ENCODE data around the gene SYT1.

SYT1 gene

GRCh38 chr12:79378496-79378895, 513.9 kb downstream of the SYT1 start:
- H3K36me3 ChIP-seq (ENCODE audit: control insufficient read depth in 2 of 2, insufficient read depth in 2 of 2, low read length in 2 of 2) = no peaks in the 10 kb centered on the region
- H3K9ac ChIP-seq (ENCODE audit: low read length in 2 of 2) = no peak overlapping the region
- H3K27ac ChIP-seq (ENCODE audit: low read length) = no peak overlapping the region

GRCh38 chr12:79380402-79380801, 515.8 kb downstream of the SYT1 start:
- no peaks in the 10 kb centered on the region for H3K4me1 ChIP-seq (ENCODE audit: control insufficient read depth, insufficient read depth, low read length)
- no peaks in the 10 kb centered on the region for H3K9me3 ChIP-seq (ENCODE audit: control insufficient read depth in 2 of 2, low read length in 2 of 2)
- H3K36me3 ChIP-seq (ENCODE audit: control insufficient read depth in 2 of 2, insufficient read depth in 2 of 2, low read length in 2 of 2) = no peaks in the 10 kb centered on the region
- H3K9ac ChIP-seq (ENCODE audit: low read length in 2 of 2) = no peak overlapping the region
- no peak overlapping the region for H3K27ac ChIP-seq (ENCODE audit: low read length)
- H3K4me3 ChIP-seq (ENCODE audit: low read length in 2 of 2) = no peak overlapping the region
- no peaks in the 10 kb centered on the region for H3K27me3 ChIP-seq (ENCODE audit: control insufficient read depth in 1 of 2, insufficient read depth in 2 of 2, low read length in 2 of 2)

More at GRCh38 chr12:79378496-79378895, 513.9 kb downstream of the SYT1 start:
- H3K4me3 ChIP-seq (ENCODE audit: low read length in 2 of 2) = no peak overlapping the region
- no peaks in the 10 kb centered on the region for H3K9me3 ChIP-seq (ENCODE audit: control insufficient read depth in 2 of 2, low read length in 2 of 2)
- no peaks in the 10 kb centered on the region for H3K27me3 ChIP-seq (ENCODE audit: control insufficient read depth in 1 of 2, insufficient read depth in 2 of 2, low read length in 2 of 2)
- no peaks in the 10 kb centered on the region for H3K4me1 ChIP-seq (ENCODE audit: control insufficient read depth, insufficient read depth, low read length)

GRCh38 chr12:79381248-79382208, 517.0 kb downstream of the SYT1 start:
- Histone ChIP-seq H3K9ac (ENCODE audit: low read length in 2 of 2) (no peak overlapping the region), H3K27ac (ENCODE audit: low read length) (no peak overlapping the region)

GRCh38 chr12:79384551-79384950, 520.0 kb downstream of the SYT1 start:
- H3K9me3 ChIP-seq (ENCODE audit: control insufficient read depth in 2 of 2, low read length in 2 of 2) = no peaks in the 10 kb centered on the region
- H3K36me3 ChIP-seq (ENCODE audit: control insufficient read depth in 2 of 2, insufficient read depth in 2 of 2, low read length in 2 of 2) = no peaks in the 10 kb centered on the region
- no peak overlapping the region for H3K27ac ChIP-seq (ENCODE audit: low read length)
- H3K9ac ChIP-seq (ENCODE audit: low read length in 2 of 2) = no peak overlapping the region
- no peak overlapping the region for H3K4me3 ChIP-seq (ENCODE audit: low read length in 2 of 2)
- no peaks in the 10 kb centered on the region for H3K4me1 ChIP-seq (ENCODE audit: control insufficient read depth, insufficient read depth, low read length)
- no peaks in the 10 kb centered on the region for H3K27me3 ChIP-seq (ENCODE audit: control insufficient read depth in 1 of 2, insufficient read depth in 2 of 2, low read length in 2 of 2)

More at GRCh38 chr12:79381248-79382208, 517.0 kb downstream of the SYT1 start:
- Histone ChIP-seq H3K36me3 (ENCODE audit: control insufficient read depth in 2 of 2, insufficient read depth in 2 of 2, low read length in 2 of 2) (no peaks in the 10 kb centered on the region), H3K9me3 (ENCODE audit: control insufficient read depth in 2 of 2, low read length in 2 of 2) (no peaks in the 10 kb centered on the region), H3K4me1 (ENCODE audit: control insufficient read depth, insufficient read depth, low read length) (no peaks in the 10 kb centered on the region), H3K4me3 (ENCODE audit: low read length in 2 of 2) (no peak overlapping the region), H3K27me3 (ENCODE audit: control insufficient read depth in 1 of 2, insufficient read depth in 2 of 2, low read length in 2 of 2) (no peaks in the 10 kb centered on the region)

GRCh38 chr12:79388011-79388410, 523.4 kb downstream of the SYT1 start:
- Histone ChIP-seq H3K27me3 (ENCODE audit: control insufficient read depth in 1 of 2, insufficient read depth in 2 of 2, low read length in 2 of 2) (no peaks in the 10 kb centered on the region), H3K4me3 (ENCODE audit: low read length in 2 of 2) (no peak overlapping the region), H3K9ac (ENCODE audit: low read length in 2 of 2) (no peak overlapping the region), H3K27ac (ENCODE audit: low read length) (no peak overlapping the region), H3K36me3 (ENCODE audit: control insufficient read depth in 2 of 2, insufficient read depth in 2 of 2, low read length in 2 of 2) (no peaks in the 10 kb centered on the region), H3K9me3 (ENCODE audit: control insufficient read depth in 2 of 2, low read length in 2 of 2) (no peaks in the 10 kb centered on the region), H3K4me1 (ENCODE audit: control insufficient read depth, insufficient read depth, low read length) (no peaks in the 10 kb centered on the region)

GRCh38 chr12:79393842-79394241, 529.3 kb downstream of the SYT1 start:
- no peaks in the 10 kb centered on the region for H3K36me3 ChIP-seq (ENCODE audit: control insufficient read depth in 2 of 2, insufficient read depth in 2 of 2, low read length in 2 of 2)
- H3K4me3 ChIP-seq (ENCODE audit: low read length in 2 of 2) = no peak overlapping the region
- H3K27me3 ChIP-seq (ENCODE audit: control insufficient read depth in 1 of 2, insufficient read depth in 2 of 2, low read length in 2 of 2) = no peaks in the 10 kb centered on the region
- H3K9me3 ChIP-seq (ENCODE audit: control insufficient read depth in 2 of 2, low read length in 2 of 2) = no peaks in the 10 kb centered on the region
- H3K27ac ChIP-seq (ENCODE audit: low read length) = no peak overlapping the region
- no peaks in the 10 kb centered on the region for H3K4me1 ChIP-seq (ENCODE audit: control insufficient read depth, insufficient read depth, low read length)
- no peak overlapping the region for H3K9ac ChIP-seq (ENCODE audit: low read length in 2 of 2)

GRCh38 chr12:79397609-79398008, 533.0 kb downstream of the SYT1 start:
- Histone ChIP-seq H3K36me3 (ENCODE audit: control insufficient read depth in 2 of 2, insufficient read depth in 2 of 2, low read length in 2 of 2) (no peaks in the 10 kb centered on the region), H3K4me3 (ENCODE audit: low read length in 2 of 2) (no peak overlapping the region), H3K27me3 (ENCODE audit: control insufficient read depth in 1 of 2, insufficient read depth in 2 of 2, low read length in 2 of 2) (no peaks in the 10 kb centered on the region), H3K9ac (ENCODE audit: low read length in 2 of 2) (no peak overlapping the region), H3K4me1 (ENCODE audit: control insufficient read depth, insufficient read depth, low read length) (no peaks in the 10 kb centered on the region), H3K27ac (ENCODE audit: low read length) (no peak overlapping the region), H3K9me3 (ENCODE audit: control insufficient read depth in 2 of 2, low read length in 2 of 2) (no peaks in the 10 kb centered on the region)

GRCh38 chr12:79400481-79400880, 535.9 kb downstream of the SYT1 start:
- Histone ChIP-seq H3K4me3 (ENCODE audit: low read length in 2 of 2) (no peak overlapping the region), H3K9me3 (ENCODE audit: control insufficient read depth in 2 of 2, low read length in 2 of 2) (no peaks in the 10 kb centered on the region), H3K4me1 (ENCODE audit: control insufficient read depth, insufficient read depth, low read length) (no peaks in the 10 kb centered on the region), H3K27me3 (ENCODE audit: control insufficient read depth in 1 of 2, insufficient read depth in 2 of 2, low read length in 2 of 2) (no peaks in the 10 kb centered on the region), H3K9ac (ENCODE audit: low read length in 2 of 2) (no peak overlapping the region), H3K36me3 (ENCODE audit: control insufficient read depth in 2 of 2, insufficient read depth in 2 of 2, low read length in 2 of 2) (no peaks in the 10 kb centered on the region), H3K27ac (ENCODE audit: low read length) (no peak overlapping the region)

GRCh38 chr12:79402606-79403005, 538.0 kb downstream of the SYT1 start:
- no peak overlapping the region for H3K9ac ChIP-seq (ENCODE audit: low read length in 2 of 2)
- no peaks in the 10 kb centered on the region for H3K9me3 ChIP-seq (ENCODE audit: control insufficient read depth in 2 of 2, low read length in 2 of 2)
- H3K27ac ChIP-seq (ENCODE audit: low read length) = no peak overlapping the region
- no peaks in the 10 kb centered on the region for H3K36me3 ChIP-seq (ENCODE audit: control insufficient read depth in 2 of 2, insufficient read depth in 2 of 2, low read length in 2 of 2)
- H3K4me1 ChIP-seq (ENCODE audit: control insufficient read depth, insufficient read depth, low read length) = no peaks in the 10 kb centered on the region
- H3K4me3 ChIP-seq (ENCODE audit: low read length in 2 of 2) = no peak overlapping the region
- no peaks in the 10 kb centered on the region for H3K27me3 ChIP-seq (ENCODE audit: control insufficient read depth in 1 of 2, insufficient read depth in 2 of 2, low read length in 2 of 2)

GRCh38 chr12:79406993-79407392, 542.4 kb downstream of the SYT1 start:
- no peaks in the 10 kb centered on the region for H3K4me1 ChIP-seq (ENCODE audit: control insufficient read depth, insufficient read depth, low read length)

More at GRCh38 chr12:79406993-79407392, 542.4 kb downstream of the SYT1 start:
- Histone ChIP-seq H3K9ac (ENCODE audit: low read length in 2 of 2) (no peak overlapping the region), H3K27ac (ENCODE audit: low read length) (no peak overlapping the region), H3K9me3 (ENCODE audit: control insufficient read depth in 2 of 2, low read length in 2 of 2) (no peaks in the 10 kb centered on the region), H3K36me3 (ENCODE audit: control insufficient read depth in 2 of 2, insufficient read depth in 2 of 2, low read length in 2 of 2) (no peaks in the 10 kb centered on the region), H3K4me3 (ENCODE audit: low read length in 2 of 2) (no peak overlapping the region), H3K27me3 (ENCODE audit: control insufficient read depth in 1 of 2, insufficient read depth in 2 of 2, low read length in 2 of 2) (no peaks in the 10 kb centered on the region)

Measured in stomach smooth muscle (tissue), 2 donors.